ENCODE results near the gene FTO.

FTO gene

GRCh38 chr16:54126907-54127306, 423.0 kb downstream of the FTO start:
- no peak for DNase-seq (ENCODE audit: low spot score)

GRCh38 chr16:54128629-54129234, 424.8 kb downstream of the FTO start:
- DNase-seq (ENCODE audit: low spot score), result no peak

GRCh38 chr16:54129810-54130209, 425.9 kb downstream of the FTO start:
- DNase-seq (ENCODE audit: low spot score), result no peak

- no peak for DNase-seq (ENCODE audit: low spot score)
Measured at GRCh38 chr16:54135361-54136275, 431.7 kb downstream of the FTO start.

- DNase-seq (ENCODE audit: low spot score), result no peak
Measured at GRCh38 chr16:54136276-54136625, 432.3 kb downstream of the FTO start.

- no peak for DNase-seq (ENCODE audit: low spot score)
Measured at GRCh38 chr16:54140057-54140787, 436.3 kb downstream of the FTO start.

- DNase-seq (ENCODE audit: low spot score), result no peak
Measured at GRCh38 chr16:54140788-54141136, 436.8 kb downstream of the FTO start.

- no peak for DNase-seq (ENCODE audit: low spot score)
Measured at GRCh38 chr16:54142787-54143186, 438.8 kb downstream of the FTO start.

- no peak for DNase-seq (ENCODE audit: low spot score)
Measured at GRCh38 chr16:54143410-54143809, 439.5 kb downstream of the FTO start.

- DNase-seq (ENCODE audit: low spot score), result no peak
Measured at GRCh38 chr16:54143934-54144571, 440.1 kb downstream of the FTO start.

GRCh38 chr16:54144572-54144947, 440.6 kb downstream of the FTO start:
- DNase-seq (ENCODE audit: low spot score), result no peak

- no peak for DNase-seq (ENCODE audit: low spot score)
Measured at GRCh38 chr16:54145881-54146280, 441.9 kb downstream of the FTO start.

GRCh38 chr16:54148974-54149373, 445.0 kb downstream of the FTO start:
- no peak for DNase-seq (ENCODE audit: low spot score)

- no peak for DNase-seq (ENCODE audit: low spot score)
Measured at GRCh38 chr16:54150861-54151260, 446.9 kb downstream of the FTO start.

GRCh38 chr16:54152362-54153239, 448.6 kb downstream of the FTO start:
- no peak for DNase-seq (ENCODE audit: low spot score)

GRCh38 chr16:54153240-54153934, 449.4 kb downstream of the FTO start:
- DNase-seq (ENCODE audit: low spot score), result no peak

- no peak for DNase-seq (ENCODE audit: low spot score)
Measured at GRCh38 chr16:54156349-54156748, 452.4 kb downstream of the FTO start.

- DNase-seq (ENCODE audit: low spot score), result no peak
Measured at GRCh38 chr16:54158986-54159385, 455.0 kb downstream of the FTO start.

- no peak for DNase-seq (ENCODE audit: low spot score)
Measured at GRCh38 chr16:54159490-54160080, 455.6 kb downstream of the FTO start.

GRCh38 chr16:54160252-54160860, 456.4 kb downstream of the FTO start:
- DNase-seq (ENCODE audit: low spot score), result no peak
